ENCODE data around the gene PIF1. TPM values are rescaled to one million over a fixed set of nuclear protein-coding genes. Genes with fewer than 3 reads are reported as not detected.

PIF1 gene
- total RNA-seq, 1 experiment from 2014 or later: 13.4 TPM

GRCh38 chr15:64781299-64781698 is 44.1 kb downstream of the PIF1 start:
- DNase-seq (ENCODE audit: unreplicated experiment): no peak
- intact Hi-C loops (cut with micrococcal nuclease): no loop called here
- BruUV-seq (replicated peaks): no TSS peak
- no peak overlapping the region for H3K4me3 Mint-ChIP-seq (ENCODE audit: unreplicated experiment)
- CTCF ChIA-PET: interaction anchor here (0.6 kb wide), 1 partner anchor 64 kb away, joined by 3 read pairs; no protein-coding TSS in a partner anchor
- TF ChIP-seq CTCF (IDR thresholded peaks at IDR 0.05; ENCODE audit: unreplicated experiment): no peak
- H3K9me3 Mint-ChIP-seq (ENCODE audit: unreplicated experiment): no peaks in the 10 kb centered on the region
- POLR2A ChIA-PET: interaction anchor here (0.6 kb wide), 1 partner anchor 80 kb away, joined by 3 read pairs; no protein-coding TSS in a partner anchor
- no peaks in the 10 kb centered on the region for H3K4me1 Mint-ChIP-seq (ENCODE audit: insufficient read depth, unreplicated experiment)
- H3K27me3 Mint-ChIP-seq (ENCODE audit: insufficient read depth, unreplicated experiment): no peaks in the 10 kb centered on the region
- H3K27ac Mint-ChIP-seq (ENCODE audit: low read depth, unreplicated experiment): no peak overlapping the region
- H3K36me3 Mint-ChIP-seq (ENCODE audit: insufficient read depth, unreplicated experiment): no peaks in the 10 kb centered on the region

GRCh38 chr15:64780600-64781156 is 44.8 kb downstream of the PIF1 start:
- H3K4me3 Mint-ChIP-seq (ENCODE audit: unreplicated experiment): no peak overlapping the region
- H3K9me3 Mint-ChIP-seq (ENCODE audit: unreplicated experiment): no peaks in the 10 kb centered on the region
- no peak overlapping the region for H3K27ac Mint-ChIP-seq (ENCODE audit: low read depth, unreplicated experiment)
- no peak for DNase-seq (ENCODE audit: unreplicated experiment)
- BruUV-seq (replicated peaks): no TSS peak
- H3K36me3 Mint-ChIP-seq (ENCODE audit: insufficient read depth, unreplicated experiment): no peaks in the 10 kb centered on the region
- ChIA-PET CTCF (interaction anchor here (0.6 kb wide), 2 partner anchors 63 to 66 kb away, joined by 3 to 4 read pairs; no protein-coding TSS in a partner anchor), POLR2A (interaction anchor here (0.9 kb wide), 1 partner anchor 11 kb away, joined by 3 read pairs; no protein-coding TSS in a partner anchor)
- no peaks in the 10 kb centered on the region for H3K27me3 Mint-ChIP-seq (ENCODE audit: insufficient read depth, unreplicated experiment)
- intact Hi-C loops (cut with micrococcal nuclease): no loop called here
- H3K4me1 Mint-ChIP-seq (ENCODE audit: insufficient read depth, unreplicated experiment): no peaks in the 10 kb centered on the region
- TF ChIP-seq CTCF (IDR thresholded peaks at IDR 0.05; ENCODE audit: unreplicated experiment): no peak

GRCh38 chr15:64779630-64780029 is 45.8 kb downstream of the PIF1 start:
- Mint-ChIP-seq H3K4me3 (ENCODE audit: unreplicated experiment) (no peak overlapping the region), H3K36me3 (ENCODE audit: insufficient read depth, unreplicated experiment) (no peaks in the 10 kb centered on the region), H3K9me3 (ENCODE audit: unreplicated experiment) (no peaks in the 10 kb centered on the region), H3K27ac (ENCODE audit: low read depth, unreplicated experiment) (no peak overlapping the region), H3K27me3 (ENCODE audit: insufficient read depth, unreplicated experiment) (peaks cover 1% of the 10 kb centered on the region), H3K4me1 (ENCODE audit: insufficient read depth, unreplicated experiment) (no peaks in the 10 kb centered on the region)
- CTCF ChIA-PET: interaction anchor here (0.8 kb wide), 1 partner anchor 49 kb away, joined by 3 read pairs; no protein-coding TSS in a partner anchor
- no TSS peak for BruUV-seq (replicated peaks)
- intact Hi-C loops (cut with micrococcal nuclease): no loop called here
- POLR2A ChIA-PET: no interaction called here
- no peak for DNase-seq (ENCODE audit: unreplicated experiment)
- TF ChIP-seq CTCF (IDR thresholded peaks at IDR 0.05; ENCODE audit: unreplicated experiment): no peak

- ChIA-PET POLR2A (no interaction called here), CTCF (interaction anchor here (0.6 to 0.8 kb wide), 3 partner anchors 48 to 508 kb away, joined by 3 read pairs; partner anchors contain the start of gene PARP16)
- Mint-ChIP-seq H3K4me3 (ENCODE audit: unreplicated experiment) (no peak overlapping the region), H3K4me1 (ENCODE audit: insufficient read depth, unreplicated experiment) (no peaks in the 10 kb centered on the region), H3K27me3 (ENCODE audit: insufficient read depth, unreplicated experiment) (peaks cover 7% of the 10 kb centered on the region), H3K36me3 (ENCODE audit: insufficient read depth, unreplicated experiment) (no peaks in the 10 kb centered on the region), H3K27ac (ENCODE audit: low read depth, unreplicated experiment) (no peak overlapping the region), H3K9me3 (ENCODE audit: unreplicated experiment) (no peaks in the 10 kb centered on the region)
- TF ChIP-seq CTCF (IDR thresholded peaks at IDR 0.05; ENCODE audit: unreplicated experiment): no peak
- no peak for DNase-seq (ENCODE audit: unreplicated experiment)
- BruUV-seq (replicated peaks): no TSS peak
- intact Hi-C loops (cut with micrococcal nuclease): no loop called here
Measured at GRCh38 chr15:64779024-64779423, 46.4 kb downstream of the PIF1 start.

Measured in MCF 10A (cell line).